Head of caudate nucleus (tissue), 42 donors: ENCODE measurements around the gene ANKRD55.
"Not testable (repeated sequence)": the region's sequence is repeated elsewhere in the genome, so short reads cannot be mapped to it uniquely, and the experiment has no call there.

Experiments used
- DNase-seq, 42 donors: peaks; one replicate each; pipeline versions ENCODE4 v3.0.0 to v3.0.0-alpha.2; 2020 to 2021; ENCODE audit warnings: mixed read lengths in 7 of 42
- intact Hi-C: fragments of 100-400 bp; cut with DNase I; formaldehyde crosslinking; loops from one replicate; pipeline ENCODE4 v1.15.0; 2022

The ANKRD55 gene

GRCh38 chr5:56094579-56095361, 138.4 kb downstream of the ANKRD55 start:
- intact Hi-C loops, result no loop called here
- no peak for DNase-seq

GRCh38 chr5:56093970-56094369, 139.2 kb downstream of the ANKRD55 start:
- DNase-seq, result no peak
- intact Hi-C loops, result no loop called here

GRCh38 chr5:56092115-56092514, 141.0 kb downstream of the ANKRD55 start:
- DNase-seq, result no peak
- intact Hi-C loops, result no loop called here

GRCh38 chr5:56091664-56092063, 141.5 kb downstream of the ANKRD55 start:
- no peak for DNase-seq
- intact Hi-C loops, result no loop called here

- intact Hi-C loops, result no loop called here
- no peak for DNase-seq
Observed at GRCh38 chr5:56090793-56091460, 142.2 kb downstream of the ANKRD55 start.

GRCh38 chr5:56088967-56089829, 143.9 kb downstream of the ANKRD55 start:
- DNase-seq, result no peak
- intact Hi-C loops, result no loop called here

- no peak for DNase-seq
- intact Hi-C loops, result no loop called here
Observed at GRCh38 chr5:56088431-56088949, 144.6 kb downstream of the ANKRD55 start.

- intact Hi-C loops, result no loop called here
- DNase-seq, result no peak
Observed at GRCh38 chr5:56085193-56085592, 147.9 kb downstream of the ANKRD55 start.

GRCh38 chr5:56083286-56083854, 149.8 kb downstream of the ANKRD55 start:
- no peak for DNase-seq
- intact Hi-C loops, result no loop called here

- DNase-seq, intact Hi-C loops: not testable (repeated sequence)
Observed at GRCh38 chr5:56081053-56081642, 152.0 kb downstream of the ANKRD55 start.

- intact Hi-C loops, result no loop called here
- DNase-seq, result no peak
Observed at GRCh38 chr5:56080375-56081052, 152.6 kb downstream of the ANKRD55 start.

- intact Hi-C loops, DNase-seq: not testable (repeated sequence)
Observed at GRCh38 chr5:56079157-56079500, 154.0 kb downstream of the ANKRD55 start.

GRCh38 chr5:56078278-56079156, 154.6 kb downstream of the ANKRD55 start:
- intact Hi-C loops, result no loop called here
- no peak for DNase-seq

- no peak for DNase-seq
- intact Hi-C loops, result no loop called here
Observed at GRCh38 chr5:56077796-56078233, 155.3 kb downstream of the ANKRD55 start.

- no peak for DNase-seq
- intact Hi-C loops, result no loop called here
Observed at GRCh38 chr5:56076486-56076885, 156.6 kb downstream of the ANKRD55 start.

- intact Hi-C loops, result no loop called here
- DNase-seq, result no peak
Observed at GRCh38 chr5:56075361-56075760, 157.8 kb downstream of the ANKRD55 start.
